Spleen (tissue), 11 donors: ENCODE results near the gene TMEM117. TPM values are rescaled to one million over a fixed set of nuclear protein-coding genes. Genes with fewer than 3 reads are reported as not detected.
A peak's percentile ranks its signal among the peaks of the same experiment; 100 is the strongest.

ENCODE experiments used
- DNase-seq: peaks from one replicate; pipeline ENCODE4 v3.0.0-alpha.2; 2020
- H3K27ac ChIP-seq, 8 donors: fragments of 200-600 bp; sonication (generic) in 7 of 8; 1 replicate in 4 of 8; 2 replicates in 4 of 8; pipeline versions ENCODE4 v1.5.0 to v1.8.0; 2016 to 2021; ENCODE audit warnings: inconsistent platforms in 4 of 8, mild to moderate bottlenecking in 4 of 8, moderate library complexity in 1 of 8
- H3K27me3 ChIP-seq, 7 donors: fragments of 200-600 bp; sonication (generic) in 6 of 7; replicated peaks in 1 of 7; 1 replicate in 4 of 7; 2 replicates in 3 of 7; pipeline versions ENCODE4 v1.5.0 to v1.8.0; 2016 to 2021; ENCODE audit warnings: inconsistent platforms in 3 of 7, mild to moderate bottlenecking in 1 of 7
- H3K36me3 ChIP-seq, 6 donors: fragments of 200-600 bp; sonication (generic) in 5 of 6; 1 replicate in 4 of 6; 2 replicates in 2 of 6; pipeline versions ENCODE4 v1.5.0 to v1.8.0; 2016 to 2021; ENCODE audit warnings: inconsistent platforms in 2 of 6
- H3K4me1 ChIP-seq, 6 donors: fragments of 200-600 bp; sonication (generic) in 5 of 6; 1 replicate in 3 of 6; 2 replicates in 3 of 6; pipeline versions ENCODE4 v1.5.0 to v1.8.0; 2016 to 2021; ENCODE audit warnings: inconsistent platforms in 3 of 6
- H3K4me3 ChIP-seq, 8 donors: fragments of 200-600 bp; sonication (generic) in 7 of 8; 1 replicate in 4 of 8; 2 replicates in 4 of 8; pipeline versions ENCODE4 v1.5.0 to v1.8.0; 2016 to 2021; ENCODE audit warnings: inconsistent platforms in 4 of 8, mild to moderate bottlenecking in 4 of 8, moderate library complexity in 2 of 8
- H3K9me3 ChIP-seq, 8 donors: fragments of 200-600 bp; sonication (generic) in 7 of 8; 1 replicate in 4 of 8; 2 replicates in 4 of 8; pipeline versions ENCODE4 v1.5.0 to v1.8.0; 2016 to 2021; ENCODE audit warnings: inconsistent platforms in 4 of 8
- POLR2A ChIP-seq, 3 donors: fragments of 450-650 bp; IDR thresholded peaks; one replicate each; pipeline ENCODE4 v1.5.1; 2017; ENCODE audit warnings: antibody characterized with exemption in 3 of 3, mild to moderate bottlenecking in 1 of 3
- POLR2AphosphoS5 ChIP-seq, 3 donors: sonication (generic); formaldehyde crosslinking; IDR thresholded peaks; one replicate each; pipeline ENCODE4 v1.5.1; 2017; ENCODE audit warnings: antibody characterized with exemption in 3 of 3
- WGBS, 5 donors: extraction: QIAGEN DNeasy Blood & Tissue Kit in 3 of 5; methylation state at CpG; one replicate each; pipeline versions ENCODE4 v1.1.5 to v1.1.7; 2013 to 2018; 5-methylcytosine and 5-hydroxymethylcytosine counted together
- intact Hi-C: fragments of 100-400 bp; cut with DNase I; formaldehyde crosslinking; loops from one replicate; pipeline ENCODE4 v1.15.0; 2023; ENCODE audit warnings: low total_unique reads
- polyA plus RNA-seq, 3 donors: library from polyadenylated mRNA; stranded (reverse); fragments of 200-250 nt; gene quantifications; one replicate each; pipeline ENCODE4 v1.2.1, GENCODE V29; 2013
- total RNA-seq, 7 donors: library from RNA; depleted of rRNA in 3 of 7; stranded (reverse); fragments of >200 nt in 3 of 7; fragmentation: NEBNext Ultra II Directional in 4 of 7; extraction: Animal tissue kit (Norgen Biotek cat#: 25700) in 4 of 7; gene quantifications; one replicate each; pipeline versions ENCODE4 v1.1.0 to v1.2.1, GENCODE V29; 2016 to 2021
- TF ChIP-seq, protein P1 (sequence below), 11 experiments: fragments of 200-600 bp in 7 of 11; fragments of 450-650 bp in 4 of 11; sonication (generic) in 4 of 11; IDR thresholded peaks in 8 of 11; conservative IDR thresholded peaks in 3 of 11; 1 replicate in 7 of 11; 2 replicates in 4 of 11; pipeline versions ENCODE4 v1.4.0 to v1.8.0; 2016 to 2021; ENCODE audit warnings: antibody characterized with exemption in 11 of 11, inconsistent platforms in 4 of 11, mild to moderate bottlenecking in 1 of 11
- donor health status: healthy with polysubstance abuse.
- donor health status: DM: no; HTN: no; CAD: no; lungs with moderate emphysema.
- donor health status: DM: no; HTN: no; CAD: no.
- donor health status: Bipolar disorder and iron deficiency.
- donor health status: healthy.
- donor health status: DM: no; HTN: no; CAD: no.
- donor health status: DM: yes; HTN: yes; CAD: no.

The TMEM117 gene
- total and polyA plus RNA-seq, 10 donors: 1.7 to 24.5 (median 5.0) TPM

DNA sequence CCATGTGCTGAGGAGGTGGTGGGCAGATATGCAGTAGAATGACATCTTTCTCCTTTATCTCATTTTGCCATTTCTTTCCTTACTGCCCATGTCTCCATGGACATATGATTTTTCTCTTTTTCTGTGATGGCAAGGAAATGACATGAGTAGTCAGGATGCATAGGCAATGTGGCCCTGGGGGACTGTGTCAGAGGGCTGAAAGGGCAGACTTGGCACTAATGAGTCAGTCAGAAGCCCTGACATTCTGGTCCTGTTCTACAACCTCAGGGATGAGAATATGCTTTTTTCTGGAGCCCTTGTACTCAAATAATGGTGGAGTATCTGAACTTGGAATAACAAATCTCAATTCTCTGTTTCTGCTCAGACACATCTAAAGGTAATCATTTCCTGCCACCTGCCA lies 167.8 kb downstream of the TMEM117 start:
- intact Hi-C loops: no loop called here
- Histone ChIP-seq H3K9me3 (peaks cover 0 to 23% (median 14%) of the 10 kb centered on the region in 8 donors), H3K36me3 (no peaks in the 10 kb centered on the region), H3K27me3 (no peaks in the 10 kb centered on the region), H3K27ac (no peak overlapping the region), H3K4me1 (no peaks in the 10 kb centered on the region), H3K4me3 (no peak overlapping the region)
- TF ChIP-seq POLR2A (IDR thresholded peaks at IDR 0.05) (no peak), POLR2AphosphoS5 (IDR thresholded peaks at IDR 0.05) (no peak)
- TF ChIP-seq, protein P1, sequence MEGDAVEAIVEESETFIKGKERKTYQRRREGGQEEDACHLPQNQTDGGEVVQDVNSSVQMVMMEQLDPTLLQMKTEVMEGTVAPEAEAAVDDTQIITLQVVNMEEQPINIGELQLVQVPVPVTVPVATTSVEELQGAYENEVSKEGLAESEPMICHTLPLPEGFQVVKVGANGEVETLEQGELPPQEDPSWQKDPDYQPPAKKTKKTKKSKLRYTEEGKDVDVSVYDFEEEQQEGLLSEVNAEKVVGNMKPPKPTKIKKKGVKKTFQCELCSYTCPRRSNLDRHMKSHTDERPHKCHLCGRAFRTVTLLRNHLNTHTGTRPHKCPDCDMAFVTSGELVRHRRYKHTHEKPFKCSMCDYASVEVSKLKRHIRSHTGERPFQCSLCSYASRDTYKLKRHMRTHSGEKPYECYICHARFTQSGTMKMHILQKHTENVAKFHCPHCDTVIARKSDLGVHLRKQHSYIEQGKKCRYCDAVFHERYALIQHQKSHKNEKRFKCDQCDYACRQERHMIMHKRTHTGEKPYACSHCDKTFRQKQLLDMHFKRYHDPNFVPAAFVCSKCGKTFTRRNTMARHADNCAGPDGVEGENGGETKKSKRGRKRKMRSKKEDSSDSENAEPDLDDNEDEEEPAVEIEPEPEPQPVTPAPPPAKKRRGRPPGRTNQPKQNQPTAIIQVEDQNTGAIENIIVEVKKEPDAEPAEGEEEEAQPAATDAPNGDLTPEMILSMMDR (IDR thresholded peaks at IDR 0.05 in 8 of 11, conservative IDR thresholded peaks at IDR 0.05 in 3 of 11): no peak
- no peak for DNase-seq

DNA sequence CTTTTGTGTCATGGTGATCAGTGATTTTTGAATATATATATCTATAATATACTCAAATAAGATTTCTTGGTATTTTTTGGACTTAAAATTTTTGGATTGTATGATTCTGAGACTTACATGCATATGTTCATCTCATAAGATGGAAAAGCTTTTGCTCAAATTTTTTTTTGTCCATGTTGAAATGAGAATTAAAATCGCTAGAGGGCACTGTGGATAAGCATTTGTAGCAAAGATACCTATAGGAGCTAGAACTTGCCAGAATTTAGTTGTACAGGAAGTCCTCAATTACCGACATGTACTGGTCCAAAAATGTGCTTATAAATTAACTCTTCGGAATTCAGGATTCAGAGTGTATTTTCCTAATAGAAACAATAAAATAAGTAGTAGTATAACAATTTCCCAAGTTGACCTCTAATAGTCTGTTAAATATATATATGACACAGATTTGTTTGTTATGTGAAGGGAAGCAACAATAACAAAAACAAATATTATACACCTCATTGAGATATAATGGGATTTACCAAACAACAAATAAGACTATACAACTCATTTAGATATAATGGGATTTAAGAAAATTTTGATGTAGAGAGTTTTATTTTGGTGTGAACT lies 179.6 kb downstream of the TMEM117 start:
- no peak overlapping the region for H3K27ac ChIP-seq
- WGBS, 5 donors: 0 to 5% (median 1%) methylated on average over 3 of the region's 3 CpGs
- no peaks in the 10 kb centered on the region for H3K4me1 ChIP-seq
- H3K4me3 ChIP-seq: no peak overlapping the region
- DNase-seq: no peak
- no peaks in the 10 kb centered on the region for H3K27me3 ChIP-seq
- no peaks in the 10 kb centered on the region for H3K36me3 ChIP-seq
- intact Hi-C loops: no loop called here
- TF ChIP-seq, protein P1 (IDR thresholded peaks at IDR 0.05 in 8 of 11, conservative IDR thresholded peaks at IDR 0.05 in 3 of 11): peak in 7 of 11 experiments; percentile 24 to 48 (median 34)
- no peak for TF ChIP-seq POLR2A (IDR thresholded peaks at IDR 0.05)
- no peak for TF ChIP-seq POLR2AphosphoS5 (IDR thresholded peaks at IDR 0.05)
- H3K9me3 ChIP-seq: no peaks in the 10 kb centered on the region

DNA sequence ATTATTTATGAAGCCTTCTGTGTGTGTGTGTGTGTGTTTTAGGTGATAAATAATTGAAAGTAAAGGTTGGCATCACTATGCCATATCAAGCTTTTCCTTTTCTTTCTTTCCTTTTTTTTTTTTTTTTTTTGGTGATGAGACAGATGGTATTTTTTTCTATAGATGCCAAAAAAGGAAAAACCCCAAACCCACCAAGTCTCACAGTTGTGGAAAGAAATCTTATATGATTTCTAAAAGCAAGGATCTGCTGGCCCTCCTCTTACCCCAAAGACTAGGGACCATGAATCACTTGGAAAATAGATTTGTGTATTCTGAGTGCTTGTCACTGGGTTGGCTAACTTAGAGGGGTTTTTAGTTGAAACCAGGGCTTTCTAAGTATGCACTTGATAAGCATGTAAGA lies 181.3 kb downstream of the TMEM117 start:
- no peak for DNase-seq
- Histone ChIP-seq H3K27ac (no peak overlapping the region), H3K4me1 (no peaks in the 10 kb centered on the region), H3K36me3 (no peaks in the 10 kb centered on the region), H3K27me3 (no peaks in the 10 kb centered on the region), H3K9me3 (no peaks in the 10 kb centered on the region), H3K4me3 (no peak overlapping the region)
- intact Hi-C loops: no loop called here
- no peak for TF ChIP-seq POLR2A (IDR thresholded peaks at IDR 0.05)
- TF ChIP-seq POLR2AphosphoS5 (IDR thresholded peaks at IDR 0.05): no peak
- TF ChIP-seq, protein P1 (IDR thresholded peaks at IDR 0.05 in 8 of 11, conservative IDR thresholded peaks at IDR 0.05 in 3 of 11): no peak

DNA sequence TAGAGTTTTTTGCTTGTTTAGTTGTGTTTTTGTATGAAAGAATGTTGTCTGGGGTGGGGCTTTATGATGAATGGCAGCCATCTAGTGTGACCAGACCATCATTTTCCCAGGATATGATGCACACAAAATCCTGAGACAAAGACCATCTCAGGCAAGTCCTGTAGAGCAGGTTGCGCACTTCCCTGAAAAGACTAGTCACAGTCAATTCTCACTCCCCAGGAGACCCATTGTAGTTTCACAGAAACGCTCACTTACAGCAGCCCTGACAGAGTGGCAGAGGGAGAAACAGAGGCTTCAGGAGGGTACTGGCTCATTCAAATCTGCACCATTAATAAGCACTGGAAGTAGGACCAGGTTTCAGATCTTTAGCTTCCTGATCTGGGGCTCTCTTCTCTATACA lies 183.2 kb downstream of the TMEM117 start:
- TF ChIP-seq, protein P1 (IDR thresholded peaks at IDR 0.05 in 8 of 11, conservative IDR thresholded peaks at IDR 0.05 in 3 of 11): no peak
- TF ChIP-seq POLR2AphosphoS5 (IDR thresholded peaks at IDR 0.05) (no peak), POLR2A (IDR thresholded peaks at IDR 0.05) (no peak)
- Histone ChIP-seq H3K4me1 (no peaks in the 10 kb centered on the region), H3K9me3 (peaks cover 0 to 7% (median 0%) of the 10 kb centered on the region in 8 donors), H3K4me3 (no peak overlapping the region), H3K36me3 (no peaks in the 10 kb centered on the region), H3K27me3 (no peaks in the 10 kb centered on the region), H3K27ac (no peak overlapping the region)
- 64 to 86% (median 74%) methylated on average over 2 of the region's 2 CpGs for WGBS, 5 donors
- no peak for DNase-seq
- intact Hi-C loops: no loop called here
